ENCODE data around the gene PAX6.
A peak's percentile ranks its signal among the peaks of the same experiment; 100 is the strongest.

Gene PAX6

DNA sequence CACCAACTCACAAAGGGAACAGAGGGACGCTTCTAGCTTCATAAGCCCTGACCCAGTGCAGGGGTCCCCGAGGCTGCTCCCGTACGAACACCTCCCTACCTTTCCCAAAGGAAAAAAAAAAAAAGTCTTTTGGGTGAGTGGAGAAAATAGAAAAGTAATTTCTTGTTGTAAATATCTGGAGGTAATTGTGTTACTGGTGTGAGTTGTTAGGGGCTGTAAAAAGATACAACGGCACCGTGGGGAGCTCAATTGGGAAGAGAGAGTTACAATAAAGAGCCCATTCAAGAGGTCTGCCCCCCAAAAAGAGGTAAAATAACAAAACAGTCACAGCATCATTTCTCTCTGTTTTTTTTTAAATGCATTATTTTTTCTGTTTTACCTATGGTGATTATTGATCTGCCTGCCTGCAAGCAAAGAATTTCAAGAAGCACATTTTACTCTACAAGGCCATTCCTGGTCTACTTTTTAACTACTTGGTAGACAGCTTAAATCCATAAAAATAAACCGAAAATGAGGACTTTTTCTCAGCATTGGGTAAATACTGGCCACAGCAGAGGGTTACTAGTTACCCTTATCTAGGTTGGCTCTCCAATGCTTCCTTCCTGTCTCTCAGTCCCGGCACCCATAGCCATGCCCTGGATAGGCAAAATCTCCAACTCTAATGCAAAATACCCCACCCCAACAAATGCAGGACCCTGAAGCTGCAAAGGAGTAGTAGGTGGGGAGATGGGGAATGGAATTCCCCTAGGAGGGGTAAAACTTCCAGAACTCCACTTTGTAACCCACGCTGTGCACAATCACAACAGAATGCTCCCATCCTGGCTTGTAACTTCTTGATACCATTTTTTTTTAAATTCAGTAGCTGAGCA is 3.1 kb downstream of the PAX6 start:
- peak; percentile 10 for DNase-seq

DNA sequence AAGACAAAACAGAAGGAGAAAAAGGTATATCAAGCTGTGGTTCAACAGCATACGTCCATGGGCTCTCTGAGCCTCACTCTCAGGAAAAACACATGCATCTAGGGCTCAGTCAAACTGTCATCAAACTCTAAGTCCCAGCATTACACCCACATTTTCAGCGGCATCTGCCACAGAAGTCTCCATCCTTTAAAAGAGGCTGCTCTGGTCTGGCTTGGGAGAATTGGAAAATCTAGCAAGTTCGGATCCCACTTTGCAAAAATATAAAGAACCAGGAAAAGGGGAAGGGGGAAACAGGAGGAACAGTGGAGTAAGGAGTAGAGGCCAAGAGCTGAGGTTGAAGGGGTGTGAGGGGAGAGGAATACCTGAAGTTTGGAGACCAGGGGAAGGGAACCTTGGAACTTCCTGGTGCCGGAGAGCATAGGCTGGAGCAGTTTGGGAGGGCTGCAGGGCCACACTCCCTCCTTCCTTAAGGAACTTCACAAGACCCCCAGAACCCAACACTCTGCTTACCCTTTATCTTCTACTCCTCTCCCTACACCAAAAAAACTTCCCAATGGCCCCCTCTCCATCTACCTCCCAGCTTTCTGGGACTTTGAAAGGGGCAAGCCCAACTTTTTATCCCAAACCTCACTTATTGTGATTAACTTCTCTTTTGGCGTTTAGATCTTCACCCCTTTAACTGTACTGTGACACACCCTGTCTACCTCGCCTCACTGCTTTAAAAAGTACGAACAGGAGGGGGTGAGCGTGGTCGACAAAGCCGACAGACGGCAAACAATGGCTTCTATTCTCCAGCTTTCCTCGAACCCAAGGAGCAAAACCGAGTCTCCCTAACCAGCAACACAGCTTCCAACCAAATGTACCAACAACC is 4.0 kb downstream of the PAX6 start:
- peak; percentile 33 for DNase-seq

DNA sequence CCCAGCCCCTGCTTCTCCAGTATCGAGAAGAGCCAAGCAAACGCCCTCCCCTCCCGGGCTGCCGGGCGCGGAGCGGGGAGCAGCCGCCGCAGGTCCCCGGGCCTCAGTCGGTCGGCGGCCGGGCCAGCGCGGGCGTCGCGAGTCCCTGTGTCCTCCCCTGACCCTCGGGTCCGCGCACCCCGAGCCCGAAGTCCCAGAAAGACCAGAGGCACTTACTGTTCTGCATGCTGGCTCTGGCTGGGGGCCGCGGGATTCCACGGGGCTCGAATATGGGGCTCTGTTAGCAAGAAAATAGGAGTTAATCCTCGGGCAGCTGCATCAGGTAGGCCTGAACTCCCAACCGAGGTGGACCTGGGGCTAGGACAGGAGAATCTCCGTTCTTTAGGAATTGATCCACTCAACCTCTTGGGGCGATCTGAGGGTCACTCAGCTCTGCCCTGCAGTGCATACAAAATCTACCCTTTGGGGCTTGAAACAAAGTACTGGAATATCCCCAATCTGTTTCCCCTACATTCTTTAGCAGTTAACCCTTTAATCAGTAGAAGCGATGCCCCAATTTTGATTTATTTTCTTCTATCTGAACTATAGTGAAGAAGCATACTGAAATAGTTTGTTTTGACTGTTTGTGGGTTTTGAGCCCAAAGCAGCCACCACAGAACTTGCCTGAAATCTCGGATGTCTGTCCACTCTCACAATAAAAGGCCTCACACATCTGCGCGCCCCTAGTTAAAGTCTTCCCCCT is 4.8 kb downstream of the PAX6 start:
- peak; percentile 45 for DNase-seq

- DNase-seq, result peak; percentile 51
These were observed 5.4 kb downstream of the PAX6 start for GRCh38 chr11:31805629-31806185.

DNA sequence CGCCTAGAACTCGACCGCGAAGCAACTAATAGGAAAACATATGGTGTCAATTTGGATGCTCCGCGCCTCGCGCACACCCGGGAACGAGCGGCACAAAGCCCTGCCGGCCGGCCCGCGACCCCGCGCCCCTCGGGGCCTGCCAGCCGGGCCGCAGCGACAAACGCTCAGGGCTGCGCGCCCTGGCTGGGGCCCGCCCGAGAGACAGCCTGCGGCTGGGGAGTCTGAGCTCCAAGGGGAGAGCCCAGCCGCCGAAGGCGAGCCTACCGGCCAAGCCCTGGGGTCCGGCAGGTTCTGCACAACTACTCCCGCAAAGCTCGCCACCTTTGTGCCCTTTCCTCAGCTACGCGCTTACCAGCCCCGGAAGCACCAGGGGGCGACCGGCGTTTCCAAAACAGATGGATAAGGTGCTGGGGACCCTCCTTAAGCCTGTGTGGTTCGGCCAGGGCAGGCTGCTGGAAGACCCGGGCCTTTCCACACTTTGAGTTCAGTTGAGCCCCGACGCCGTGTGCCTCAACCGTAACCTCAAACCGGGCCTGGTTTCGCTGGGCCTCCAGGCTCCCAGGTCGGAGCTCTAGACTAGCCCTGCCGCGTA is 6.0 kb downstream of the PAX6 start:
- DNase-seq, result peak; percentile 60

GRCh38 chr11:31804312-31805036 is 6.6 kb downstream of the PAX6 start:
- DNase-seq, result peak; percentile 57

GRCh38 chr11:31803813-31804311 is 7.3 kb downstream of the PAX6 start:
- peak; percentile 46 for DNase-seq

- DNase-seq, result peak; percentile 50
These were observed 7.9 kb downstream of the PAX6 start for GRCh38 chr11:31802990-31803812.

GRCh38 chr11:31802609-31802989 is 8.5 kb downstream of the PAX6 start:
- DNase-seq, result peak; percentile 52

GRCh38 chr11:31802000-31802551 is 9.0 kb downstream of the PAX6 start:
- no peak for DNase-seq

DNA sequence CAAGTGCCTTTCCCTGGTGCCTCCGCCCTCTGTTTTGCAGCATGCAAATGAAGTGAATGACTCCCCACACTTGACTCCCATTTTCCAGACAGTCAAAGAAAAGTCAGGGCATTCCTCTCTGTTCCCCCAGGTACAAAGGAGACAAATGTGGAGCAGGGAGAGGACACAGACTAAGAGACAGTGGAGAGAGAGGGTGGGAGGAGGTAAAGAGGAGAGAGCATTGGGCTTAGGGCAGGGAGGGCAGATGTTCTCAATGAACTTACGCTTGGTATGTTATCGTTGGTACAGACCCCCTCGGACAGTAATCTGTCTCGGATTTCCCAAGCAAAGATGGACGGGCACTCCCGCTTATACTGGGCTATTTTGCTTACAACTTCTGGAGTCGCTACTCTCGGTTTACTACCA is 9.8 kb downstream of the PAX6 start:
- DNase-seq, result peak; percentile 48

- DNase-seq, result peak; percentile 29
These were observed 10.5 kb downstream of the PAX6 start for GRCh38 chr11:31800398-31801265.

DNA sequence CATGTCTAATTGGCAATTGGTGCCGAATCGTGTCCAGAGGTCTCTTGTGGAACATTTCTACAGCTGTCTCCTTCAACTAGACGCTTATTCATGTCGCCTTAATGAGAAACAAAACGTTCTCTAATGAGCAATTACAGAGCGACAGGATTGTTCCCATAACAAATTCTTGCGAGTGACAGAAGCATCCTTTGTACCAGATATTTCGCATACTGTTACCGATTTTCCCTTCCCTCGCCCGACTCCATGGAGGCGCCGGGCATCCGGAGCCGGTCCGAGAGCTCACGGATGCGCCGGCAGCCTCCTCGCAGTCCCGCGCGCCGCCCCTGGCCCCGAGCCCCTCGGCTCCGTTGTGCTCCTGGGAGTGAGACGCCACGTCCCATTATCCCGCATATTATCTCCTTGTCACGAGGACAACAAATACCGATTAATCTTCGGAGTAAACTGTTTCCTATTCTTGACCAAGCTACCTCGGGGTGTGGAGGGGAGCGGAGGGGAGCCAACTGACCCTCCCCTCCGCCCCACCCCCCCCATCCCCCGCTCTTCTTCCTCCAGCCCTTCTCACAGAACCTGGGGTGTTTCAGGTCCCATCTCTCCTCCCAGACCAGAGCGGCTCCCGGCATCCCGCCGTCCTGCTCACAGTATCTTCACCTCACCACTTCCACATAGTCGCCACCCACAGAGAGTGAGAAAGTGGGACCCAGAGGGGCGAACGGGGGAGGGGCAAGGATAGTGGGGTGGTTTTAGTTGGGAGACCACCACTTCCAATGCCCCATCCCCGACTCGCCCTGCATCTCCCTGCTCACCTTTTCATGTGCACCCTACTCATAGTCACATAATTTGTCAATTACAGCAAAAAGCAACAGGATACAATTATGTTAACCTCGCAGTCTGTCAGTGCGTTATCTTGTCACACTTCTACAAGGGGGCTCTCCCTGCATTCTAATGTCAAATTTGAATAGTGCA is 11.4 kb downstream of the PAX6 start:
- DNase-seq, result peak; percentile 50

GRCh38 chr11:31798554-31799434 is 12.3 kb downstream of the PAX6 start:
- peak; percentile 61 for DNase-seq

GRCh38 chr11:31798057-31798553 is 13.0 kb downstream of the PAX6 start:
- no peak for DNase-seq
